ENCODE measurements around the gene NPPB. TPM values are rescaled to one million over a fixed set of nuclear protein-coding genes. Genes with fewer than 3 reads are reported as not detected.
"Not testable (repeated sequence)": the region's sequence is repeated elsewhere in the genome, so short reads cannot be mapped to it uniquely, and the experiment has no call there.

The NPPB gene
- polyA plus RNA-seq: not detected
- long read RNA-seq, donor 1: 0 reads
- long read RNA-seq, donor 2: 0 reads
- long read RNA-seq, donor 3: 0 reads
- long read RNA-seq, donor 4: 0 reads
- long read RNA-seq, donor 5: 0 reads
- long read RNA-seq, donor 6: 0 reads
- long read RNA-seq, donor 7, partial matches to known transcripts: 0 of 1 reads
- long read RNA-seq, donor 7, other reads (novel, unspliced or antisense): 0 of 1 reads
- long read RNA-seq, donor 8: 0 reads
- long read RNA-seq, donor 9: 0 reads
- long read RNA-seq, donor 10: 0 reads
- long read RNA-seq, donor 11: 0 reads

GRCh38 chr1:11858613-11858967, at the start of gene NPPB:
NPPB (minus strand) TSS chr1:11858945; CDS start chr1:11858833, 112 bp downstream.
- Histone ChIP-seq H3K4me3 (ENCODE audit: low read length) (no peak within 1 kb of the TSS), H3K36me3 (ENCODE audit: control insufficient read depth, insufficient read depth, low read length) (no peaks in the 10 kb centered on the region), H3K4me1 (ENCODE audit: control insufficient read depth, insufficient read depth, low read length) (no peaks in the 10 kb centered on the region), H3K9me3 (ENCODE audit: control insufficient read depth, low read depth, low read length) (no peaks in the 10 kb centered on the region), H3K27me3 (ENCODE audit: control insufficient read depth, insufficient read depth, low read length) (peaks cover 44% of the 10 kb centered on the region), H3K27ac (ENCODE audit: low read length) (no peak within 1 kb of the TSS)
- DNase-seq: no peak
- WGBS (ENCODE audit: insufficient coverage, low lambda C conversion rate): no CpG with 5 or more reads among the region's 16 CpGs

- Histone ChIP-seq H3K9me3 (ENCODE audit: control insufficient read depth, low read depth, low read length) (no peaks in the 10 kb centered on the region), H3K36me3 (ENCODE audit: control insufficient read depth, insufficient read depth, low read length) (no peaks in the 10 kb centered on the region), H3K27me3 (ENCODE audit: control insufficient read depth, insufficient read depth, low read length) (no peaks in the 10 kb centered on the region), H3K4me1 (ENCODE audit: control insufficient read depth, insufficient read depth, low read length) (peaks cover 6% of the 10 kb centered on the region), H3K4me3 (ENCODE audit: low read length) (peak overlapping the region; percentile 53), H3K27ac (ENCODE audit: low read length) (peak overlapping the region; percentile 95)
- 0% methylated on average over 3 of the region's 24 CpGs for WGBS (ENCODE audit: insufficient coverage, low lambda C conversion rate)
- DNase-seq: peak; percentile 87 to 90
These were observed 49.4 kb upstream of the NPPB start for GRCh38 chr1:11908095-11908675.

- H3K27ac ChIP-seq (ENCODE audit: low read length): peak overlapping the region; percentile 95
- H3K4me3 ChIP-seq (ENCODE audit: low read length): peak overlapping the region; percentile 17
- no peaks in the 10 kb centered on the region for H3K36me3 ChIP-seq (ENCODE audit: control insufficient read depth, insufficient read depth, low read length)
- H3K9me3 ChIP-seq (ENCODE audit: control insufficient read depth, low read depth, low read length): no peaks in the 10 kb centered on the region
- peak; percentile 93 to 95 for DNase-seq
- WGBS (ENCODE audit: insufficient coverage, low lambda C conversion rate): 3% methylated on average over 6 of the region's 19 CpGs
- peaks cover 6% of the 10 kb centered on the region for H3K4me1 ChIP-seq (ENCODE audit: control insufficient read depth, insufficient read depth, low read length)
- no peaks in the 10 kb centered on the region for H3K27me3 ChIP-seq (ENCODE audit: control insufficient read depth, insufficient read depth, low read length)
These were observed 48.7 kb upstream of the NPPB start for GRCh38 chr1:11907275-11908094.

DNA sequence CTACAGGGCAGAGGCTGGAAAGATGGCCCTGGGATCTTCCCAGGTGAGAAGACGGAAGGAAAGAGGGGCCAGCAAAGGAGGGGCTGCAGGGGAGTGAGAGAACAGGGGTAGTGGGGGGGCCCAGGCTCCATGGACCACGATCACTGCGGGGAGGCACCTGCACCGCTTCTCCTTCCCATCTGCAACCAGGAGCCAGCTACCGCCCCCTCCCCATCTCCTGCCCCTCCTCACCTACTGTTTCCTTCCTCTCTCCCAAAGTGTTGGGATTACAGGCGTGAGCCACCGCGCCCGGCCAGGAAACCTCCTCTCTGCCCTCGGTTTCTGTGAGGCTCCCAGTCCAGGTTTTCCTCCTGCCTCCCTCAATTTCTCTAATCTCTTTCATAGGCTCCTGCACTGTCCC, 48.1 kb upstream of the NPPB start:
- H3K27ac ChIP-seq (ENCODE audit: low read length): no peak overlapping the region
- no peaks in the 10 kb centered on the region for H3K9me3 ChIP-seq (ENCODE audit: control insufficient read depth, low read depth, low read length)
- no peak for DNase-seq
- H3K4me1 ChIP-seq (ENCODE audit: control insufficient read depth, insufficient read depth, low read length): peaks cover 6% of the 10 kb centered on the region
- no peaks in the 10 kb centered on the region for H3K36me3 ChIP-seq (ENCODE audit: control insufficient read depth, insufficient read depth, low read length)
- no peaks in the 10 kb centered on the region for H3K27me3 ChIP-seq (ENCODE audit: control insufficient read depth, insufficient read depth, low read length)
- H3K4me3 ChIP-seq (ENCODE audit: low read length): no peak overlapping the region
- no CpG with 5 or more reads among the region's 10 CpGs for WGBS (ENCODE audit: insufficient coverage, low lambda C conversion rate)

DNA sequence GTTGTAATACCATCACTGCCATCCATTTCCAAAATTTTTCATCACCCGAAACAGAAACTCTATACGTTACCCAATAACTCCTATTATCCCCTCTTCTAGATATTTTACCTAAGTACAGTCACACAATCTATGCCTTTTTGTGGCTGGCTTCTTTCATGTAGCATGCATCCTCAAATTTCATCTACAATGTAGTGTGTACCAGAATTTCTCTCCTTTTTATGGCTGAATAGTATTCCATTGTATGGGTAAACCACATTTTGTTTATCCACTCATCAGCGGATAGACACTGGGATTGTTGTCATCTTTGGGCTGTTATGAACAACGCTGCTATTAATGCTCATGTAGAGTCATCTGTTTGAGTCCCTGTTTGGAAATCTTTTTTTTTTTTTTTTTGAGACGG, 46.2 kb upstream of the NPPB start:
- Histone ChIP-seq H3K27me3 (ENCODE audit: control insufficient read depth, insufficient read depth, low read length) (peaks cover 9% of the 10 kb centered on the region), H3K9me3 (ENCODE audit: control insufficient read depth, low read depth, low read length) (no peaks in the 10 kb centered on the region), H3K4me3 (ENCODE audit: low read length) (no peak overlapping the region), H3K27ac (ENCODE audit: low read length) (no peak overlapping the region), H3K36me3 (ENCODE audit: control insufficient read depth, insufficient read depth, low read length) (no peaks in the 10 kb centered on the region), H3K4me1 (ENCODE audit: control insufficient read depth, insufficient read depth, low read length) (peaks cover 3% of the 10 kb centered on the region)
- DNase-seq: no peak
- WGBS (ENCODE audit: insufficient coverage, low lambda C conversion rate): 100% methylated on average over 2 of the region's 5 CpGs

GRCh38 chr1:11904156-11904555, 45.4 kb upstream of the NPPB start:
- H3K27ac ChIP-seq (ENCODE audit: low read length); H3K4me1 ChIP-seq (ENCODE audit: control insufficient read depth, insufficient read depth, low read length); H3K4me3 ChIP-seq (ENCODE audit: low read length); H3K9me3 ChIP-seq (ENCODE audit: control insufficient read depth, low read depth, low read length); H3K36me3 ChIP-seq (ENCODE audit: control insufficient read depth, insufficient read depth, low read length); DNase-seq: not testable (repeated sequence)
- WGBS (ENCODE audit: insufficient coverage, low lambda C conversion rate): no CpG with 5 or more reads among the region's 5 CpGs
- peaks cover 14% of the 10 kb centered on the region for H3K27me3 ChIP-seq (ENCODE audit: control insufficient read depth, insufficient read depth, low read length)

- WGBS (ENCODE audit: insufficient coverage, low lambda C conversion rate): 100% methylated on average over 1 of the region's 1 CpG
- Histone ChIP-seq H3K36me3 (ENCODE audit: control insufficient read depth, insufficient read depth, low read length) (no peaks in the 10 kb centered on the region), H3K27me3 (ENCODE audit: control insufficient read depth, insufficient read depth, low read length) (peaks cover 23% of the 10 kb centered on the region), H3K4me3 (ENCODE audit: low read length) (no peak overlapping the region), H3K4me1 (ENCODE audit: control insufficient read depth, insufficient read depth, low read length) (no peaks in the 10 kb centered on the region), H3K27ac (ENCODE audit: low read length) (no peak overlapping the region), H3K9me3 (ENCODE audit: control insufficient read depth, low read depth, low read length) (peaks cover 3% of the 10 kb centered on the region)
- DNase-seq: no peak
These were observed 44.5 kb upstream of the NPPB start for GRCh38 chr1:11903210-11903609.

- peaks cover 30% of the 10 kb centered on the region for H3K27me3 ChIP-seq (ENCODE audit: control insufficient read depth, insufficient read depth, low read length)
These were observed 42.7 kb upstream of the NPPB start for GRCh38 chr1:11901446-11901845.

GRCh38 chr1:11898831-11899467, 40.2 kb upstream of the NPPB start:
- WGBS (ENCODE audit: insufficient coverage, low lambda C conversion rate): no CpG with 5 or more reads among the region's 26 CpGs
- Histone ChIP-seq H3K36me3 (ENCODE audit: control insufficient read depth, insufficient read depth, low read length) (no peaks in the 10 kb centered on the region), H3K4me3 (ENCODE audit: low read length) (no peak overlapping the region), H3K27me3 (ENCODE audit: control insufficient read depth, insufficient read depth, low read length) (peaks cover 31% of the 10 kb centered on the region), H3K4me1 (ENCODE audit: control insufficient read depth, insufficient read depth, low read length) (no peaks in the 10 kb centered on the region), H3K27ac (ENCODE audit: low read length) (no peak overlapping the region), H3K9me3 (ENCODE audit: control insufficient read depth, low read depth, low read length) (peaks cover 3% of the 10 kb centered on the region)
- DNase-seq: no peak

More at GRCh38 chr1:11901446-11901845, 42.7 kb upstream of the NPPB start:
- H3K4me1 ChIP-seq (ENCODE audit: control insufficient read depth, insufficient read depth, low read length); DNase-seq; H3K27ac ChIP-seq (ENCODE audit: low read length); H3K36me3 ChIP-seq (ENCODE audit: control insufficient read depth, insufficient read depth, low read length); H3K4me3 ChIP-seq (ENCODE audit: low read length); H3K9me3 ChIP-seq (ENCODE audit: control insufficient read depth, low read depth, low read length): not testable (repeated sequence)
- WGBS (ENCODE audit: insufficient coverage, low lambda C conversion rate): no CpG with 5 or more reads among the region's 9 CpGs

- H3K36me3 ChIP-seq (ENCODE audit: control insufficient read depth, insufficient read depth, low read length): no peaks in the 10 kb centered on the region
- peaks cover 31% of the 10 kb centered on the region for H3K27me3 ChIP-seq (ENCODE audit: control insufficient read depth, insufficient read depth, low read length)
- no peaks in the 10 kb centered on the region for H3K4me1 ChIP-seq (ENCODE audit: control insufficient read depth, insufficient read depth, low read length)
- H3K9me3 ChIP-seq (ENCODE audit: control insufficient read depth, low read depth, low read length): peaks cover 3% of the 10 kb centered on the region
- no peak for DNase-seq
- H3K4me3 ChIP-seq (ENCODE audit: low read length): no peak overlapping the region
- WGBS (ENCODE audit: insufficient coverage, low lambda C conversion rate): no CpG with 5 or more reads among the region's 38 CpGs
- H3K27ac ChIP-seq (ENCODE audit: low read length): no peak overlapping the region
These were observed 39.5 kb upstream of the NPPB start for GRCh38 chr1:11898086-11898785.
